GM19452 (cell line): ENCODE data around the gene SLC39A6.
"Not testable (repeated sequence)": the region's sequence is repeated elsewhere in the genome, so short reads cannot be mapped to it uniquely, and the experiment has no call there.

Experiments
- ATAC-seq: cut with Tn5 transposase; IDR thresholded peaks from one replicate; pipeline ENCODE4 v1.9.1; 2021; ENCODE audit not compliant: unreplicated experiment

The SLC39A6 gene

GRCh38 chr18:36139245-36139644 lies 10.1 kb upstream of the SLC39A6 start:
- ATAC-seq, result no peak

- ATAC-seq, result no peak
These were observed 6.1 kb upstream of the SLC39A6 start for GRCh38 chr18:36135264-36135663.

- no peak for ATAC-seq
These were observed 3.6 kb upstream of the SLC39A6 start for GRCh38 chr18:36132756-36133155.

GRCh38 chr18:36131692-36132483 lies 2.7 kb upstream of the SLC39A6 start:
- no peak for ATAC-seq

- ATAC-seq, result no peak
These were observed 1.9 kb upstream of the SLC39A6 start for GRCh38 chr18:36130883-36131653.

- ATAC-seq, result peak; percentile 21
These were observed 1.1 kb upstream of the SLC39A6 start for GRCh38 chr18:36130039-36130831.

- peak; percentile 10 for ATAC-seq
These were observed 237 bp downstream of the SLC39A6 start for GRCh38 chr18:36128907-36129299.

GRCh38 chr18:36128530-36128870 lies 640 bp downstream of the SLC39A6 start:
- no peak for ATAC-seq

GRCh38 chr18:36127836-36128529 lies 1.2 kb downstream of the SLC39A6 start:
- ATAC-seq, result no peak

- no peak for ATAC-seq
These were observed 2.5 kb downstream of the SLC39A6 start for GRCh38 chr18:36126668-36127067.

- no peak for ATAC-seq
These were observed 4.3 kb downstream of the SLC39A6 start for GRCh38 chr18:36124841-36125240.

- no peak for ATAC-seq
These were observed 8.8 kb downstream of the SLC39A6 start for GRCh38 chr18:36120297-36120696.

- not testable (repeated sequence) for ATAC-seq
These were observed 12.4 kb downstream of the SLC39A6 start for GRCh38 chr18:36116771-36117170.

- no peak for ATAC-seq
These were observed 14.4 kb downstream of the SLC39A6 start for GRCh38 chr18:36114738-36115137.

- ATAC-seq, result no peak
These were observed 14.9 kb downstream of the SLC39A6 start for GRCh38 chr18:36114251-36114650.

GRCh38 chr18:36112302-36112701 lies 16.8 kb downstream of the SLC39A6 start:
- ATAC-seq, result no peak

- ATAC-seq, result no peak
These were observed 19.4 kb downstream of the SLC39A6 start for GRCh38 chr18:36109737-36110136.

GRCh38 chr18:36108601-36109000 lies 20.5 kb downstream of the SLC39A6 start:
- no peak for ATAC-seq

GRCh38 chr18:36108196-36108595 lies 20.9 kb downstream of the SLC39A6 start:
- no peak for ATAC-seq

- no peak for ATAC-seq
These were observed 21.7 kb downstream of the SLC39A6 start for GRCh38 chr18:36107477-36107876.

- ATAC-seq, result no peak
These were observed 24.4 kb downstream of the SLC39A6 start for GRCh38 chr18:36104749-36105148.
